Endodermal cell (in vitro differentiated cells): Measurements from ENCODE around the gene NDOR1. TPM values are rescaled to one million over a fixed set of nuclear protein-coding genes. Genes with fewer than 3 reads are reported as not detected.
"Not testable (repeated sequence)": the region's sequence is repeated elsewhere in the genome, so short reads cannot be mapped to it uniquely, and the experiment has no call there.

Experiments
- DNase-seq: peaks from one replicate; pipeline ENCODE4 v3.0.0-alpha.2; 2017
- H3K27ac ChIP-seq: 2 replicates; pipeline ENCODE4 v1.5.1; 2013; ENCODE audit warnings: mild to moderate bottlenecking, low read depth, low read length, moderate library complexity
- H3K27me3 ChIP-seq: 2 replicates; pipeline ENCODE4 v1.6.1; 2013; ENCODE audit warnings: mild to moderate bottlenecking, low read length, moderate library complexity; ENCODE audit not compliant: insufficient read depth, control insufficient read depth, poor library complexity, severe bottlenecking
- H3K36me3 ChIP-seq: 2 replicates; pipeline ENCODE4 v1.7.0; 2013; ENCODE audit warnings: mild to moderate bottlenecking, low read length, moderate library complexity; ENCODE audit not compliant: control insufficient read depth, insufficient read depth
- H3K4me1 ChIP-seq: one replicate; pipeline ENCODE4 v1.7.0; 2013; ENCODE audit warnings: low read length; ENCODE audit not compliant: control insufficient read depth, insufficient read depth
- H3K4me3 ChIP-seq: 2 replicates; pipeline ENCODE4 v1.5.1; 2013; ENCODE audit warnings: mild to moderate bottlenecking, low read length, moderate library complexity
- H3K9ac ChIP-seq: 2 replicates; pipeline ENCODE4 v1.6.1; 2013; ENCODE audit warnings: mild to moderate bottlenecking, low read length, moderate library complexity; ENCODE audit not compliant: poor library complexity, severe bottlenecking; ENCODE audit errors: extremely low read depth
- H3K9me3 ChIP-seq: 2 replicates; pipeline ENCODE4 v1.6.1; 2013; ENCODE audit warnings: mild to moderate bottlenecking, low read length, moderate library complexity; ENCODE audit not compliant: control insufficient read depth
- H3K27ac Mint-ChIP-seq: 2 replicates; pipeline ENCODE4 v1.8.0; 2020; ENCODE audit warnings: mixed read lengths
- H3K27me3 Mint-ChIP-seq: 2 replicates; pipeline ENCODE4 v1.8.0; 2021; ENCODE audit warnings: mild to moderate bottlenecking, mixed read lengths; ENCODE audit not compliant: insufficient read depth
- H3K36me3 Mint-ChIP-seq: 2 replicates; pipeline ENCODE4 v1.8.0; 2020; ENCODE audit warnings: low read depth, mixed read lengths
- H3K4me1 Mint-ChIP-seq: 2 replicates; pipeline ENCODE4 v1.8.0; 2020; ENCODE audit warnings: mixed read lengths
- H3K4me3 Mint-ChIP-seq: 2 replicates; pipeline ENCODE4 v1.8.0; 2020; ENCODE audit warnings: mild to moderate bottlenecking, moderate library complexity, mixed read lengths
- H3K9me3 Mint-ChIP-seq: 2 replicates; pipeline ENCODE4 v1.8.0; 2020; ENCODE audit warnings: mild to moderate bottlenecking, mixed read lengths
- CTCF ChIP-seq: fragments of 200-600 bp; sonication (generic); conservative IDR thresholded peaks from 2 replicates; pipeline ENCODE4 v1.5.0; 2021; ENCODE audit warnings: antibody characterized with exemption, mild to moderate bottlenecking
- WGBS, 2 experiments: methylation state at CpG; one replicate each; pipeline versions ENCODE4 v1.1.5 to v1.1.7; 2013; ENCODE audit warnings: missing lambda C conversion rate in 2 of 2, mixed read lengths in 1 of 2; ENCODE audit not compliant: insufficient coverage in 1 of 2, insufficient read length in 1 of 2; 5-methylcytosine and 5-hydroxymethylcytosine counted together
- total RNA-seq, 2 donors: library from RNA; stranded (reverse); fragmentation: NEBNext Ultra II Directional in 1 of 2; extraction: Animal tissue kit (Norgen Biotek cat#: 25700) in 1 of 2; gene quantifications; 2 replicates in 1 of 2; 3 replicates in 1 of 2; pipeline ENCODE4 v1.2.1, GENCODE V29; 2021

Gene NDOR1
- total RNA-seq, 2 donors from 2014 or later: 39.2 to 41.4 TPM

GRCh38 chr9:137236936-137237421, 31.5 kb downstream of the NDOR1 start:
- no peak overlapping the region for H3K4me3 ChIP-seq
- peaks cover 7% of the 10 kb centered on the region for H3K36me3 ChIP-seq
- no peak for DNase-seq
- no peaks in the 10 kb centered on the region for H3K27me3 ChIP-seq
- Mint-ChIP-seq H3K9me3 (no peaks in the 10 kb centered on the region), H3K4me3 (no peak overlapping the region), H3K36me3 (no peaks in the 10 kb centered on the region), H3K27ac (no peak overlapping the region), H3K27me3 (no peaks in the 10 kb centered on the region), H3K4me1 (peaks cover 16% of the 10 kb centered on the region)
- peaks cover 20% of the 10 kb centered on the region for H3K4me1 ChIP-seq
- H3K27ac ChIP-seq: no peak overlapping the region
- no peak for TF ChIP-seq CTCF
- peak overlapping the region; percentile 41 for H3K9ac ChIP-seq
- WGBS, 2 experiments: 73 to 79% methylated on average over 6 to 11 of the region's 11 CpGs
- no peaks in the 10 kb centered on the region for H3K9me3 ChIP-seq

- no peak overlapping the region for H3K27ac ChIP-seq
- DNase-seq: peak; percentile 79
- no peaks in the 10 kb centered on the region for H3K27me3 ChIP-seq
- peaks cover 10% of the 10 kb centered on the region for H3K36me3 Mint-ChIP-seq
- TF ChIP-seq CTCF: no peak
- H3K9me3 Mint-ChIP-seq: no peaks in the 10 kb centered on the region
- peak overlapping the region; percentile 16 for H3K4me3 Mint-ChIP-seq
- H3K4me1 Mint-ChIP-seq: peaks cover 26% of the 10 kb centered on the region
- peaks cover 17% of the 10 kb centered on the region for H3K36me3 ChIP-seq
- peak overlapping the region; percentile 74 for H3K27ac Mint-ChIP-seq
- H3K9ac ChIP-seq: peak overlapping the region; percentile 41
- H3K4me3 ChIP-seq: no peak overlapping the region
- no peaks in the 10 kb centered on the region for H3K9me3 ChIP-seq
- 73 to 78% methylated on average over 6 to 13 of the region's 13 CpGs for WGBS, 2 experiments
- H3K27me3 Mint-ChIP-seq: no peaks in the 10 kb centered on the region
- H3K4me1 ChIP-seq: peaks cover 25% of the 10 kb centered on the region
Measured at GRCh38 chr9:137237759-137238726, 32.5 kb downstream of the NDOR1 start.

GRCh38 chr9:137239541-137240200, 34.2 kb downstream of the NDOR1 start:
- not testable (repeated sequence) for H3K9me3 Mint-ChIP-seq, H3K9me3 ChIP-seq, DNase-seq, H3K27me3 ChIP-seq, H3K27me3 Mint-ChIP-seq
- H3K4me1 ChIP-seq: peaks cover 34% of the 10 kb centered on the region
- Mint-ChIP-seq H3K4me1 (peaks cover 42% of the 10 kb centered on the region), H3K4me3 (peak overlapping the region; percentile 85), H3K36me3 (peaks cover 19% of the 10 kb centered on the region), H3K27ac (peak overlapping the region; percentile 58)
- WGBS, 2 experiments: 64% methylated on average over 7 to 27 of the region's 27 CpGs
- H3K27ac ChIP-seq: peak overlapping the region; percentile 87
- peaks cover 27% of the 10 kb centered on the region for H3K36me3 ChIP-seq
- H3K9ac ChIP-seq: peak overlapping the region; percentile 83
- peak overlapping the region; percentile 86 for H3K4me3 ChIP-seq
